GM19099 (cell line): ENCODE measurements around the gene SMO.

Experiments
- POLR2A ChIP-seq: IDR thresholded peaks from 3 replicates; pipeline ENCODE4 v1.6.1; 2011; ENCODE audit warnings: low read depth; ENCODE audit not compliant: insufficient read length; ENCODE audit errors: extremely low read depth

The SMO gene

DNA sequence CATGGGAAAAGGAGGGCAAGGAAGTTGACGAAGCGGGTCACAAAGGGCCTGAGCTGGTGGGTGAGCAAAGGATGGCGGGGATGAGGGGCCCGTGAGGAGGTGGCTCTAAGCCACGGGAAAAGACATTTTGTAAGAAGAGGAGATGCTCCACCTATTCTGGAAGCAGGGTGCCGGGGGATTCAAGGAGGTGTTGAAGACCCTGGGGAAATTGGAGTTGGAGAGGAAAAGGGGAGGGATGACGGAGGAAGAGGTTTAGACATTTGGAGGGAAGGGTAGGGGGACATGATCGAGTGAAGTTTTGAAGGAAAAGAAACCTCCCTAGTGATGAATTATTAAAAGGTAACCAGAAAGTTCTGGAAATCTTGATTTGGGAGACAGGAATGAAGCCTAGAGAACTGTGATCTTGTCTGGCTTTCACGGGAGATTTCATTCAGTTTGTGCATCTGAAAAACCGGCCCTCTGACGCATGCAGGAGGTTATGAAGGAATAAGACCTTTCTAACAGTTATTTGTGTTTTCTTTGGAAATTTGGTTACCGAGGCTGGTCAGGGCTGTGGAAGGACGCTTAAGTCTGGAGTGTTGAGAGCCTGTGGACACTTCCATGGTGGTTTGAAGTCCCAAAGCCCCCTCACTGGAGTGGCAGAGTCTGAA lies 1.4 kb downstream of the SMO start:
- no peak for TF ChIP-seq POLR2A

DNA sequence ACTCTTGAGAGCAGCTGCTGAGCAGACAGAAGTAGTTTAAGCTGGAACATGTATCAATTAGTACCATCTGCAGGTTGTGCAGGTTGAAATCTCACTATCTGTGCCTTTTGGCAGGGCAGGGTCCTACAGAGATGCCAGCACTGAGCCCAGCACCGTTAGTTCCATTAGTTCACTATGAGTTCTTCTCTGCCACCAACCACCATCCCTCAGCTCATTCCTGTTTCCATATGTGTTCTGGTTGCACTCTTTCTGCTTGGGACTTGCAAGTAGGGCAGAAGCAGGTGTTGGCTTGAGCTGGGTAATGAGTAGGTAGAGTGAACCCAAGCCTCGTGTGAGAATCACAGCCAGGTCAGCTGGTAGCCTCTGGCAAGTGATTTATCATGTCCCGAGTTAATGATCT lies 2.8 kb downstream of the SMO start:
- TF ChIP-seq POLR2A, result no peak

DNA sequence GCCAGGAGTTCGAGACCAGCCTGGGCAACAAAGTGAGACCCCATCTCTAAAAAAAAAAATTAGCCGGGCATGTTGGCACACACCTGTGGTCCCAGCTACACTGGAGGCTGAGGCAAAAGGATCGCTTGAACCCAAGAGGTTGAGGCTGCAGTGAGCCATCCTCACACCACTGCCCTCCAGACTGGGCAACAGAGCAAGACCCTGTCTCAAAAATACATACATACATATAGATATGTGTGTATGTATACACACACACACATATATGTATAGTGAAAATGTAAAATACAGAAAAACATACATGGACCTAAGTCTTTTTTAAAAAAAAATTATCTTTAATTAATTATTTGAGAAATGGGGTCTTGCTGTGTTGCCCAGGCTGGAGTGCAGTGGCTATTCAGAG lies 5.5 kb downstream of the SMO start:
- TF ChIP-seq POLR2A, result no peak

DNA sequence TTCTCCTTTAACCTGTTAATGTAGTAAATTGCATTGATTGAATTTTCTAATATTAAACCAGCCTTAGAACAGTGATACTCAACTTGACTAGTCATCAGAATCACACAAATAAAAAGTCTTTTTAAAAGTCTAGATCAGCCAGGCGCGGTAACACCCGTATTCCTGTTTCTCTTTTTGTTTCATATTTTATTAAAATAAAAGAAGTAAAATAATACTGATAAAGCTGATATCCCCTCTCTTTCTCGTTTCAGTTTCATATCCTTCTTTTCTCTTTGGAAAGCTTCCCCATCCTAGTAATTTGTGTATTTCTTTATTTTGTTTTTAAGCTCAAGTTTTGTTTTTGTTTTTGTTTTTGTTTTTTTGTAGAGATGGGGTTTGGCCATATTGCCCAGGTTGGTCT lies 9.3 kb downstream of the SMO start:
- no peak for TF ChIP-seq POLR2A

DNA sequence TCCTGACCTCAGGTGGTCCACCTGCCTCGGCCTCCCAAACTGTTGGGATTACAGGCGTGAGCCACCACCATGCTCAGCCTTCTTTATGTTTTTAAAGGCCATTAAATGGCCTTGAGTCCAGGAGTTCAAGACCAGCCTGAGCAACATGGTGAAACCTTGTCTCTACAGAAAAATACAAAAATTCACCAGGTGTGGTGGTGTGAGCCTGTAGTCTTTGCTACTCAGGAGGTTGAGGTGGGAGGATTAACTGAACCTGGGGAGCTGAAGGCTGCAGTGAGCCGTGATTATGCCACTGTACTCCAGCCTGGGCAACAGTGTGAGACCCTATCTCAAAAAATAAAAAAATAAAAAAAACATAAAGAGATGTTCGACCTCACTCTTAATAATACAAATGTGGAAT lies 11.0 kb downstream of the SMO start:
- TF ChIP-seq POLR2A, result no peak

DNA sequence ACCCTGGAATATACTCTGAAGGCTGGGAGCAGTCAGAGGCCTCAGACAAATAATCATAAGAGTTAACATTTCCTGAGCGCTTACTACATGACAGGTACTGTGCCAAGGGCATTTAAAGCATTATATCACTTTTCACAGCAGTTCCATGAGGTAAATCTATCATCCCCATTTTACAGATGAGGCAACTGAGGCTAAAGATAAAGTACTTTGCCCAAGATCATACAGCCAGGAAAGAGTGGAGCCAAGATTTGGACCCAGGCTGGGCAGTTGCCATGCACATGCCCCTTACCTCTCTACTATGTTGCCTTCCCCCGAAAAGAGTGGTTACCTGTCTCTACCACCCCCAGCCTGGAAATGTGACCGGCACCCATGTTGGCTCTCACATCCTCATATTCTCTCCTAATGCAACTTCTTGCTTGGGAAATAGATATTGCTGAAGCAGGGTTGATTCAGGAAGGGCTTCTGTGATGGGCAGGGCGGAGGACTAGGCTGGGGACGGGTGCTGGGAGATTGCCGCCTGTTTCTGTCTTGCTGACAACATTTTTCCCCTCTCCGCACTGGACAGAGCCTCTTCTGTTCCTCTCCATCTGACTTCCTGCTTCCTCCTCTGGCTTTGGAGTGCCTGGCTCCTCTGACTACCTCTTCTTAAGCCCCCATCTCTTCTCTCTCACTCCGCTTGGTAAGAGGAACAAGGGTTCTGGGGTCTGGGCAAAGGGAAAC lies 13.8 kb downstream of the SMO start:
- no peak for TF ChIP-seq POLR2A

DNA sequence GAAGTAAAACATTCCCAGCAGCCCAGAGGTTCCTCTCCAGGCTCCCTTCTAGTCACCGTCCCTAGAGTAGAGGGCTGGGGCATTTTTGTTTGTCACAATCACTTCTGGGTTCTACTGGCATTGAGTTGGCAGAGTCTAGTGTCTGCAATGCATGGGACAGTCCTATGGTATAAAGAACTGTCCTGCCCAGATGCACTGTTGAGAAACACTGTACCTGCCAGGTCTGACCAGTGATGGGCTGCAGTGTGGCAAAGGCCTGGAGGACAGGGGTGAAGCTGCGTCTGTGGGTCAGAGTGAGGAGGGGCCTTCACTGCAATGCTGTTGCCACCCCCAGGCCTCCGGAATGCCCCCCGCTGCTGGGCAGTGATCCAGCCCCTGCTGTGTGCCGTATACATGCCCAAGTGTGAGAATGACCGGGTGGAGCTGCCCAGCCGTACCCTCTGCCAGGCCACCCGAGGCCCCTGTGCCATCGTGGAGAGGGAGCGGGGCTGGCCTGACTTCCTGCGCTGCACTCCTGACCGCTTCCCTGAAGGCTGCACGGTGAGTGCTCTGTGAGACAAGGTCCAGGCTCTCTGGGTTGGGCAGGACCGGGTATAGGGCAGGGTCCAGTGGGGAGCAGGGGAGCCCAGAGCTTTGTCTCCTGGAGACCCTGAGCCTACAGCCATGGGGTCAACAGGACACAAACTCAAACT lies 14.8 kb downstream of the SMO start:
- TF ChIP-seq POLR2A, result no peak

DNA sequence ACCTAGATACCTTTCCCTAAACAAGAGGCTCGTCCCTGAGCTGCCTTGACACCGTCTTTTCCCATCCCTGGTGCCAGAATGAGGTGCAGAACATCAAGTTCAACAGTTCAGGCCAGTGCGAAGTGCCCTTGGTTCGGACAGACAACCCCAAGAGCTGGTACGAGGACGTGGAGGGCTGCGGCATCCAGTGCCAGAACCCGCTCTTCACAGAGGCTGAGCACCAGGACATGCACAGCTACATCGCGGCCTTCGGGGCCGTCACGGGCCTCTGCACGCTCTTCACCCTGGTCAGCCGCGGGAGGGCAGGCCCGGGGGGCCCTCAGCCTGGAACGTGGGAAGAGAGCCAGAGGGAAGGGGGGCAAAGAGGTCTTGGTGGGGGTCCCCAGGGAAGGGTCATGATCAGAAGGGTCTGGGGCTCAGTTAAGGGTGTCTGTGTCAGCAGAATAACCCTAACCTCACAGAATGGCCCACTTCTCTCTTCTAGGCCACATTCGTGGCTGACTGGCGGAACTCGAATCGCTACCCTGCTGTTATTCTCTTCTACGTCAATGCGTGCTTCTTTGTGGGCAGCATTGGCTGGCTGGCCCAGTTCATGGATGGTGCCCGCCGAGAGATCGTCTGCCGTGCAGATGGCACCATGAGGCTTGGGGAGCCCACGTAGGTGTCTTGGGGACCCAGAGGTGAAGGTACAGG lies 16.8 kb downstream of the SMO start:
- TF ChIP-seq POLR2A, result no peak

DNA sequence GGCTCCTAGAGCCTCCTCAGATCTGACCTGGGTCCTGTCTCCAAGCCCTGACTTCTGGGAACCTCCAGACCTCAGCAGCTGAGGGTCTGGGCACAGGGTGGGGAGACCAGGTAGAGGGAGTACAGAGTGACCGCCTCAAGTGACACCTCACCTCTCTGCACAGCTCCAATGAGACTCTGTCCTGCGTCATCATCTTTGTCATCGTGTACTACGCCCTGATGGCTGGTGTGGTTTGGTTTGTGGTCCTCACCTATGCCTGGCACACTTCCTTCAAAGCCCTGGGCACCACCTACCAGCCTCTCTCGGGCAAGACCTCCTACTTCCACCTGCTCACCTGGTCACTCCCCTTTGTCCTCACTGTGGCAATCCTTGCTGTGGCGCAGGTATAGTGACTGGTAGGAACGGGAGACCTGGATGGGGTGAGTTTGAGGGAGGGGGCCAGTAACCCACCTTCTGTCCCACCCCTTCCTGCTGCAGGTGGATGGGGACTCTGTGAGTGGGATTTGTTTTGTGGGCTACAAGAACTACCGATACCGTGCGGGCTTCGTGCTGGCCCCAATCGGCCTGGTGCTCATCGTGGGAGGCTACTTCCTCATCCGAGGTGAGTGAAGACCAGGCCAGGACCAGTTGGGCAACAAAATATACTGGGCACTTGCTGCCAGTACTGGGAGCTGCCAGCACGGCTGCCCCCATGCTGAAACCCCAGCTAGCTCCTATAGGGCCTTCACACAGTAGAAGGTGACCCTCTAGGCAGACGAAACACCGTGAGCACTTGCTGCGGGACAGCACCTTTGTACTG lies 17.8 kb downstream of the SMO start:
- no peak for TF ChIP-seq POLR2A

DNA sequence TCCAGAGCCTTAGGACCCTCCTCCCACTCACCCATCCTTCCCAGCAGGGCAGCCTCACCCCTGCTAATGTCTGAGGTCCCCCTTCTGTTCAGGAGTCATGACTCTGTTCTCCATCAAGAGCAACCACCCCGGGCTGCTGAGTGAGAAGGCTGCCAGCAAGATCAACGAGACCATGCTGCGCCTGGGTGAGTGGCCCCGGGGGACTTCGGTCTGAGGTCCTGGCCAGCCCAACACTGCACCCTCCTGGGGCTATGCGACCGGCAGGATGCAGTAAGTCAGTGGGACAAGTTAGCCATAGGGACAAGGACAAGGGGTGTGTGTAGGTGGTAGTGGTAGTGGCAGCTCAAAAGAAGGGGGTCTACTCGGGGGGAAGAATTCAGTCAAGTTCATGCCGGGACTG lies 20.2 kb downstream of the SMO start:
- no peak for TF ChIP-seq POLR2A

DNA sequence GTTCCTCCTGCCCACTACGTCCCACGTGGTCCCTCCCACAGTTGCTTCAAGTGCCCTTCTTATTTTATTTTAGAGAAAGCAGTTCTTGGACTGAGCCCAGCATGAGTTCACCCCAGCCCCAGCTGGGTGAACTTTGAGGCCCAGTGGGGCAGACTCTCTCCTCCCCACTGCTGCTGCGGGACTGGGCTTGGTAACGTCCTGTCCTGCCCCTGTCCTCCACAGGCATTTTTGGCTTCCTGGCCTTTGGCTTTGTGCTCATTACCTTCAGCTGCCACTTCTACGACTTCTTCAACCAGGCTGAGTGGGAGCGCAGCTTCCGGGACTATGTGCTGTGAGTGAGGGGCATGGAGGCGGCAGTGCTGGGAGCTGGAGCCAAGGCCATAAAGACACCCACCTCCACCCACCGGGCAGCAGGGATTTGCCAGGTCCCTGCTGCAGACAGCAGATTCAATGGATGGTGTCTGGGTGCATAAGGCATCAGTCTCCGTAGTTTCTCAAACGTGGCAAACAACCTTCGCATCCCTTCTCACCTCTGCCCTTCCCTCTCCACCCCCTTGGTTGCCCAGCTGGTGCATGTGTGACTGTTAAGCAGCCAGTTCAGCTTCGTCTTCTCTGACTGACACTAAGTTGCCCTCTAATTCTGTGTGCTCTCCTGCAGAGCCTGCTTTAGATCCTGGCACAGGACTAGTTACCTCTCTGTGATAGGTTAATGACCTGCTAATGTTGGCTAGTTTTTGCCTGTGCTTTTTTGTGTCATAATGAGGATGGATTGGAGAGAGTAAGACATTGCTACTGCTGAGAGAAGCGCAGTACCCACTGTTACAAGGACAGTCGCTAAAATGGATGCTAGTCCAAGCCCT lies 20.9 kb downstream of the SMO start:
- TF ChIP-seq POLR2A, result no peak

DNA sequence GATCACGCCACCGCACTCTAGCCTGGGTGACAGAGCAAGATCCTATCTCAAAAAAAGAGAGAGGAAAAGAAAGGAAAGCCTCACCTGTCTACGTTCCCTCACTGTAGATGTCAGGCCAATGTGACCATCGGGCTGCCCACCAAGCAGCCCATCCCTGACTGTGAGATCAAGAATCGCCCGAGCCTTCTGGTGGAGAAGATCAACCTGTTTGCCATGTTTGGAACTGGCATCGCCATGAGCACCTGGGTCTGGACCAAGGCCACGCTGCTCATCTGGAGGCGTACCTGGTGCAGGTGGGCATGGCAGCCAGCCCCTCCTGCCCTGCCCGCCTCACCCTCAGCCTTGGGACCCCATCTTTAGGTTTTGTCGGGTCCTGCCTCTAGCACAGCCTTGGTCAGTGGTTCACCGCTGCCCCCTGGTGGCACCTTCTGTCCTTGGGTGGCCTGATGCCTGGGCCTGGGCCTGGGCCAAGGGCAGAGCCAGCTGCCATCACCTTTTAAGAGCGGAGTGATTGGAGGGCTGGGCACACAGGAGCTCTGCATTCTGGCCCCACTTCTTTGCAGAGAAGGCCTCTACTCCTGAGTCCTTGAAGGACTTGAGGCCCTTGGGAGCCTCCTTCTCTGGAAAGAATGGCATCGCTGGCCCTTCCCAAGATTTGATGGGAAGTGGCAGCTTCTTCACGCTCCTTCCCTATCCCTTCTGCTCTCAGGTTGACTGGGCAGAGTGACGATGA lies 22.0 kb downstream of the SMO start:
- TF ChIP-seq POLR2A, result no peak

DNA sequence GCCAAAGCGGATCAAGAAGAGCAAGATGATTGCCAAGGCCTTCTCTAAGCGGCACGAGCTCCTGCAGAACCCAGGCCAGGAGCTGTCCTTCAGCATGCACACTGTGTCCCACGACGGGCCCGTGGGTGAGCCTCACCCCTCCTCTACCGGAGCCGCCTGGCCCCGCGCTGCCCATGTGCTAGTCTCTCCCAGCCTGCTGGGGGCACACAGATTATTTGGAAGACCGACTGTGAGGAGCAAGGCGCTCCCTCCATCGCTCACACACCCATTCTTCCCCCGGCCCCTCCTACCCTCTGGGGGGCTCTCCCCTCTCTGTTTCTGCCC lies 22.5 kb downstream of the SMO start:
- TF ChIP-seq POLR2A, result no peak
